Panc1 (cell line): ENCODE results near the gene GADD45G. TPM values are rescaled to one million over a fixed set of nuclear protein-coding genes. Genes with fewer than 3 reads are reported as not detected.

Experiments used
- ATAC-seq: fragments of 200-7000 bp; cut with Tn5 transposase; 2 replicates; pipeline ENCODE4 v1.9.1; 2020; ENCODE audit warnings: mild to moderate bottlenecking, moderate library complexity
- BruUV-seq: library from RNA; stranded (reverse); fragments of 400-500 nt; replicated peaks from 2 replicates; lab custom pipeline; 2021; lab: Mats Ljungman, UMichigan
- CTCF ChIA-PET: fragments of 300-600 bp; sonication (Branson Sonifier 250); formaldehyde crosslinking; loops from one replicate; lab custom pipeline; 2022; ENCODE audit warnings: antibody characterized with exemption; lab: Charles Lee
- POLR2A ChIA-PET: fragments of 300-600 bp; sonication (Branson Sonifier 250); formaldehyde crosslinking; loops from one replicate; lab custom pipeline; 2022; ENCODE audit warnings: antibody characterized with exemption; lab: Charles Lee
- DNase-seq: peaks from one replicate; pipeline ENCODE4 v3.0.0-alpha.2; 2010; ENCODE audit warnings: low read depth, low spot score
- H3K27ac ChIP-seq: 2 replicates; pipeline ENCODE4 v1.5.1; 2011; ENCODE audit warnings: mild to moderate bottlenecking, low read length, inconsistent platforms
- H3K27me3 ChIP-seq: fragments of 200-500 bp; sonication (Bioruptor generic); 2 replicates; pipeline ENCODE4 v1.6.0; 2014; ENCODE audit warnings: low read length, inconsistent platforms; ENCODE audit not compliant: control insufficient read depth, insufficient read depth
- H3K36me3 ChIP-seq: fragments of 200-500 bp; sonication (Bioruptor generic); 2 replicates; pipeline ENCODE4 v1.5.1; 2014; ENCODE audit warnings: inconsistent platforms, mild to moderate bottlenecking, low read length, moderate library complexity; ENCODE audit not compliant: control insufficient read depth, insufficient read depth
- H3K4me1 ChIP-seq: 2 replicates; pipeline ENCODE4 v1.5.1; 2011; ENCODE audit warnings: inconsistent platforms, mild to moderate bottlenecking, low read length, moderate library complexity; ENCODE audit not compliant: control insufficient read depth, insufficient read depth
- H3K4me3 ChIP-seq, 2 experiments: 2 replicates each; pipeline ENCODE4 v1.5.1; 2011 to 2012; ENCODE audit warnings: low read depth in 2 of 2, low read length in 2 of 2, mild to moderate bottlenecking in 2 of 2, inconsistent platforms in 1 of 2, moderate library complexity in 1 of 2
- H3K9me3 ChIP-seq: fragments of 200-500 bp; sonication (Bioruptor generic); 2 replicates; pipeline ENCODE4 v1.5.1; 2014; ENCODE audit warnings: low read depth, mild to moderate bottlenecking, inconsistent platforms, low read length, moderate library complexity; ENCODE audit not compliant: control insufficient read depth, insufficient read depth
- POLR2AphosphoS5 ChIP-seq: IDR thresholded peaks from 2 replicates; pipeline ENCODE4 v1.6.1; 2012; ENCODE audit warnings: mild to moderate bottlenecking, low read depth, low read length, moderate library complexity
- SIN3A ChIP-seq: IDR thresholded peaks from 2 replicates; pipeline ENCODE4 v1.6.1; 2012; ENCODE audit warnings: low read depth, mild to moderate bottlenecking, low read length, moderate library complexity, borderline replicate concordance; ENCODE audit not compliant: insufficient read depth
- TCF7L2 ChIP-seq: IDR thresholded peaks from 2 replicates; pipeline ENCODE4 v1.6.1; 2011; ENCODE audit warnings: mild to moderate bottlenecking, low read depth, low read length, inconsistent platforms
- in situ Hi-C: cut with HindIII; loops from 2 replicates; pipeline ENCODE4 v1.10.0; 2016; ENCODE audit warnings: low sequenced_read_pairs, low pct_unique_long_range_greater_than_20kb
- intact Hi-C: fragments of 100-400 bp; cut with micrococcal nuclease; formaldehyde crosslinking; loops from one replicate; pipeline ENCODE4 v1.10.0; 2022; ENCODE audit not compliant: unreplicated experiment
- total RNA-seq: library from RNA; stranded (reverse); gene quantifications from one replicate; pipeline ENCODE4 v1.2.1, GENCODE V29; 2021; ENCODE audit not compliant: unreplicated experiment
- TF ChIP-seq, protein P1 (sequence below): fragments of 450-650 bp; IDR thresholded peaks from 2 replicates; pipeline ENCODE4 v1.5.1; 2017; ENCODE audit warnings: mild to moderate bottlenecking
- TF ChIP-seq, protein P2 (sequence below), 2 experiments: IDR thresholded peaks; 2 replicates each; pipeline ENCODE4 v1.6.1; 2011 to 2012; ENCODE audit warnings: low read depth in 2 of 2, control low read depth in 1 of 2, low read length in 1 of 2, mild to moderate bottlenecking in 1 of 2, moderate library complexity in 1 of 2; ENCODE audit not compliant: insufficient read depth in 1 of 2

Gene GADD45G
- total RNA-seq, 1 experiment from 2014 or later, result 1.2 TPM

DNA sequence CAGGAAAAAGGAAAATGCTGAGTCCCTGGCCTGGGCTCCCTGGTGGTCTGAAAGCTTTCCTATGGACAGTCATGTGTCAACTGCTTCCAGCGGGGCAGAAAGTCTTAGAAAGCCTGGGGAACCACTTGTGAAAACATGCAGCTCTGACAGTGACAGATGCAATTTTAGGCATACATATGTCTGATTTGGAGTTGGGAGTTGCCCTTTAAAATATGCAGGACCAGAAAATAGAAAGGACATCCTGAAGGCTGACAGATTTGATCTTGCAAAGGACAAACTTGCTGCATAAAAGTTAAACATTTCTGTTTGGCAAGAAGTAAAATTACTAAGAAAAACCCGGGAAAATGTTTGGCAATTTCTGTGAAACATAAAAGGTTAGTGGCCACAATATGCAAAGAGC, 23.8 kb downstream of the GADD45G start:
- no peak overlapping the region for H3K4me3 ChIP-seq
- H3K4me1 ChIP-seq, result no peaks in the 10 kb centered on the region
- TF ChIP-seq POLR2AphosphoS5, result no peak
- no peak for TF ChIP-seq TCF7L2
- TF ChIP-seq, protein P1, sequence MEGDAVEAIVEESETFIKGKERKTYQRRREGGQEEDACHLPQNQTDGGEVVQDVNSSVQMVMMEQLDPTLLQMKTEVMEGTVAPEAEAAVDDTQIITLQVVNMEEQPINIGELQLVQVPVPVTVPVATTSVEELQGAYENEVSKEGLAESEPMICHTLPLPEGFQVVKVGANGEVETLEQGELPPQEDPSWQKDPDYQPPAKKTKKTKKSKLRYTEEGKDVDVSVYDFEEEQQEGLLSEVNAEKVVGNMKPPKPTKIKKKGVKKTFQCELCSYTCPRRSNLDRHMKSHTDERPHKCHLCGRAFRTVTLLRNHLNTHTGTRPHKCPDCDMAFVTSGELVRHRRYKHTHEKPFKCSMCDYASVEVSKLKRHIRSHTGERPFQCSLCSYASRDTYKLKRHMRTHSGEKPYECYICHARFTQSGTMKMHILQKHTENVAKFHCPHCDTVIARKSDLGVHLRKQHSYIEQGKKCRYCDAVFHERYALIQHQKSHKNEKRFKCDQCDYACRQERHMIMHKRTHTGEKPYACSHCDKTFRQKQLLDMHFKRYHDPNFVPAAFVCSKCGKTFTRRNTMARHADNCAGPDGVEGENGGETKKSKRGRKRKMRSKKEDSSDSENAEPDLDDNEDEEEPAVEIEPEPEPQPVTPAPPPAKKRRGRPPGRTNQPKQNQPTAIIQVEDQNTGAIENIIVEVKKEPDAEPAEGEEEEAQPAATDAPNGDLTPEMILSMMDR, result no peak
- no peaks in the 10 kb centered on the region for H3K9me3 ChIP-seq
- H3K36me3 ChIP-seq, result no peaks in the 10 kb centered on the region
- no peaks in the 10 kb centered on the region; the same call in 1 of the 2 replicates for H3K27me3 ChIP-seq
- ChIA-PET POLR2A (no interaction called here), CTCF (interaction anchor here (0.6 kb wide), 1 partner anchor 26 kb away, joined by 6 read pairs; no protein-coding TSS in a partner anchor)
- ATAC-seq, result no peak
- no peak for DNase-seq
- in situ Hi-C loops (no loop called here), intact Hi-C loops (no loop called here)
- H3K27ac ChIP-seq, result no peak overlapping the region
- no TSS peak for BruUV-seq

DNA sequence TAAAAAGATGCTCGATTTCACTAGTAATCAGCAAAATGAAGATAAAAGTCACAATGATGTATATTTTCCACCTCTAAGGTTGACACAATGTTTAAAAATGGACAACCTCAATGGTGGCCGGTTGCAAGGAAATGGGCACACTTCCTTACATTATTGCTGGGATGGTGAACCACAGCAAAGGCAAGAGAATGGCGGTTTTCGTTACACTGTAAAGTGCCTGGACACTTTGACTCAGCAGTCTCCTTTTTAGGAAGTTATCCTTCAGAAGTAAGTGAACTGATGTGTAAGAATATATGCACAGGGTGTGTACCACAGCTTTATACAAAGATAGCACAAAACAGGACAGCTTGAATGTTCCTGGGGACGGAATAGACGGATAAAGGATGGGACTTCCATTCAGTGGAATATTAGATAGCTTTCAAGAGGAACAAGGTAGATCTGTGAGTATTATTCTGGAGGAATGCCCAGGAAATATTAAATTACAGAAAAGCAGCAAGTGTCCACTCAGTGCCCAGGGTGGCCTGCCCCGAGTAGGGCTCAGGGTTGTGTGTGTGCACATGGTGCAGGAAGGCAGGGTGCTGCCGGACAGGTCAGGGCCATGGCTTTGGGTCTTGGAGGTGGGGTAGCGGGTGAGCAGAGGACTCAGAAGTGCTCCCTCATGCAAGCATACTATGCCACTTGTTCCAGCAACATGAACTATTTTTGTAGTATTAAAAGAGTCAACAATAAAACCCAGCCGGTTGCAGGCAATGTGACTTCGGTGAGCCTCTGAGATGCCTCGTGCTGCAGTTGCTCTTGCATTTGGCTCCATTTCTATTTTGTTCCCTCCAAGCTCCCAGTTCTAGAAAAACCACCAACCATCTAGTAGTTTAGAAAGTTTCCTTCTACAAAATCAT, 24.5 kb downstream of the GADD45G start:
- no peaks in the 10 kb centered on the region for H3K4me1 ChIP-seq
- no peak for DNase-seq
- in situ Hi-C loops, result no loop called here
- H3K27me3 ChIP-seq, result no peaks in the 10 kb centered on the region; the same call in 1 of the 2 replicates
- POLR2A ChIA-PET, result no interaction called here
- ATAC-seq, result no peak
- TF ChIP-seq, protein P1, result no peak
- TF ChIP-seq POLR2AphosphoS5 (no peak), SIN3A (no peak), TCF7L2 (no peak)
- TF ChIP-seq, protein P2, sequence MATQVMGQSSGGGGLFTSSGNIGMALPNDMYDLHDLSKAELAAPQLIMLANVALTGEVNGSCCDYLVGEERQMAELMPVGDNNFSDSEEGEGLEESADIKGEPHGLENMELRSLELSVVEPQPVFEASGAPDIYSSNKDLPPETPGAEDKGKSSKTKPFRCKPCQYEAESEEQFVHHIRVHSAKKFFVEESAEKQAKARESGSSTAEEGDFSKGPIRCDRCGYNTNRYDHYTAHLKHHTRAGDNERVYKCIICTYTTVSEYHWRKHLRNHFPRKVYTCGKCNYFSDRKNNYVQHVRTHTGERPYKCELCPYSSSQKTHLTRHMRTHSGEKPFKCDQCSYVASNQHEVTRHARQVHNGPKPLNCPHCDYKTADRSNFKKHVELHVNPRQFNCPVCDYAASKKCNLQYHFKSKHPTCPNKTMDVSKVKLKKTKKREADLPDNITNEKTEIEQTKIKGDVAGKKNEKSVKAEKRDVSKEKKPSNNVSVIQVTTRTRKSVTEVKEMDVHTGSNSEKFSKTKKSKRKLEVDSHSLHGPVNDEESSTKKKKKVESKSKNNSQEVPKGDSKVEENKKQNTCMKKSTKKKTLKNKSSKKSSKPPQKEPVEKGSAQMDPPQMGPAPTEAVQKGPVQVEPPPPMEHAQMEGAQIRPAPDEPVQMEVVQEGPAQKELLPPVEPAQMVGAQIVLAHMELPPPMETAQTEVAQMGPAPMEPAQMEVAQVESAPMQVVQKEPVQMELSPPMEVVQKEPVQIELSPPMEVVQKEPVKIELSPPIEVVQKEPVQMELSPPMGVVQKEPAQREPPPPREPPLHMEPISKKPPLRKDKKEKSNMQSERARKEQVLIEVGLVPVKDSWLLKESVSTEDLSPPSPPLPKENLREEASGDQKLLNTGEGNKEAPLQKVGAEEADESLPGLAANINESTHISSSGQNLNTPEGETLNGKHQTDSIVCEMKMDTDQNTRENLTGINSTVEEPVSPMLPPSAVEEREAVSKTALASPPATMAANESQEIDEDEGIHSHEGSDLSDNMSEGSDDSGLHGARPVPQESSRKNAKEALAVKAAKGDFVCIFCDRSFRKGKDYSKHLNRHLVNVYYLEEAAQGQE (IDR thresholded peaks at IDR 0.05; ENCODE audit: insufficient read depth in 1 of 2, low read depth in 2 of 2, low read length in 1 of 2), result no peak
- no TSS peak for BruUV-seq
- H3K36me3 ChIP-seq, result no peaks in the 10 kb centered on the region
- no peak overlapping the region for H3K4me3 ChIP-seq
- no peak overlapping the region for H3K27ac ChIP-seq
- intact Hi-C loops, result no loop called here
- CTCF ChIA-PET, result interaction anchor here (0.6 kb wide), 1 partner anchor 26 kb away, joined by 6 read pairs; no protein-coding TSS in a partner anchor
- no peaks in the 10 kb centered on the region for H3K9me3 ChIP-seq
